HG03442 (cell line): ENCODE results near the gene SERINC2.
A peak's percentile ranks its signal among the peaks of the same experiment; 100 is the strongest.

Source experiments
- ATAC-seq: cut with Tn5 transposase; IDR thresholded peaks from one replicate; pipeline ENCODE4 v1.9.1; 2021; ENCODE audit warnings: mild to moderate bottlenecking, moderate library complexity; ENCODE audit not compliant: unreplicated experiment

SERINC2 gene

GRCh38 chr1:31412205-31412604, 808 bp upstream of the SERINC2 start:
- ATAC-seq: no peak

GRCh38 chr1:31413405-31414001, 490 bp downstream of the SERINC2 start:
- ATAC-seq: no peak

- ATAC-seq: no peak
Observed at GRCh38 chr1:31414980-31415370, 2.0 kb downstream of the SERINC2 start.

GRCh38 chr1:31415658-31416057, 2.6 kb downstream of the SERINC2 start:
- ATAC-seq: no peak

- ATAC-seq: no peak
Observed at GRCh38 chr1:31416101-31416736, 3.2 kb downstream of the SERINC2 start.

GRCh38 chr1:31417148-31417547, 4.1 kb downstream of the SERINC2 start:
- ATAC-seq: no peak

- no peak for ATAC-seq
Observed at GRCh38 chr1:31418626-31419323, 5.8 kb downstream of the SERINC2 start.

GRCh38 chr1:31420716-31421115, 7.7 kb downstream of the SERINC2 start:
- no peak for ATAC-seq

- no peak for ATAC-seq
Observed at GRCh38 chr1:31421371-31422040, 8.5 kb downstream of the SERINC2 start.

- ATAC-seq: no peak
Observed at GRCh38 chr1:31422505-31423319, 9.7 kb downstream of the SERINC2 start.

GRCh38 chr1:31423418-31423947, 10.5 kb downstream of the SERINC2 start:
- peak; percentile 60 for ATAC-seq

GRCh38 chr1:31424568-31424967, 11.6 kb downstream of the SERINC2 start:
- no peak for ATAC-seq

GRCh38 chr1:31425301-31426081, 12.5 kb downstream of the SERINC2 start:
- ATAC-seq: no peak

GRCh38 chr1:31426249-31426922, 13.4 kb downstream of the SERINC2 start:
- no peak for ATAC-seq

- no peak for ATAC-seq
Observed at GRCh38 chr1:31427322-31427721, 14.3 kb downstream of the SERINC2 start.

GRCh38 chr1:31428436-31429221, 15.6 kb downstream of the SERINC2 start:
- ATAC-seq: no peak

GRCh38 chr1:31429583-31429982, 16.6 kb downstream of the SERINC2 start:
- no peak for ATAC-seq
